GM10266 (cell line): ENCODE results near the gene LTA.

ENCODE experiments used
- DNase-seq: peaks from one replicate; pipeline ENCODE4 v3.0.0; 2012; ENCODE audit errors: extremely low spot score
- CTCF ChIP-seq: IDR thresholded peaks from 2 replicates; pipeline ENCODE4 v1.5.1; 2012; ENCODE audit warnings: mild to moderate bottlenecking, low read depth; ENCODE audit not compliant: control insufficient read depth, insufficient read depth; ENCODE audit errors: missing control alignments

Gene LTA

GRCh38 chr6:31575335-31575901 is 3.3 kb downstream of the LTA start, which contains the start of gene TNF:
TNF (plus strand) TSS chr6:31575565; CDS start chr6:31575742, 177 bp downstream.
- no peak for TF ChIP-seq CTCF
- peak; percentile 83 for DNase-seq

- TF ChIP-seq CTCF: no peak
- no peak for DNase-seq
Measured at GRCh38 chr6:31575952-31576685, 4.0 kb downstream of the LTA start.

DNA sequence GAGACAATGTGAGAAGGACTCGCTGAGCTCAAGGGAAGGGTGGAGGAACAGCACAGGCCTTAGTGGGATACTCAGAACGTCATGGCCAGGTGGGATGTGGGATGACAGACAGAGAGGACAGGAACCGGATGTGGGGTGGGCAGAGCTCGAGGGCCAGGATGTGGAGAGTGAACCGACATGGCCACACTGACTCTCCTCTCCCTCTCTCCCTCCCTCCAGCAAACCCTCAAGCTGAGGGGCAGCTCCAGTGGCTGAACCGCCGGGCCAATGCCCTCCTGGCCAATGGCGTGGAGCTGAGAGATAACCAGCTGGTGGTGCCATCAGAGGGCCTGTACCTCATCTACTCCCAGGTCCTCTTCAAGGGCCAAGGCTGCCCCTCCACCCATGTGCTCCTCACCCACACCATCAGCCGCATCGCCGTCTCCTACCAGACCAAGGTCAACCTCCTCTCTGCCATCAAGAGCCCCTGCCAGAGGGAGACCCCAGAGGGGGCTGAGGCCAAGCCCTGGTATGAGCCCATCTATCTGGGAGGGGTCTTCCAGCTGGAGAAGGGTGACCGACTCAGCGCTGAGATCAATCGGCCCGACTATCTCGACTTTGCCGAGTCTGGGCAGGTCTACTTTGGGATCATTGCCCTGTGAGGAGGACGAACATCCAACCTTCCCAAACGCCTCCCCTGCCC is 4.9 kb downstream of the LTA start:
- peak; percentile 65 for DNase-seq

GRCh38 chr6:31577579-31577966 is 5.5 kb downstream of the LTA start:
- DNase-seq: no peak
- no peak for TF ChIP-seq CTCF

More for the DNA sequence above, 4.9 kb downstream of the LTA start:
- no peak for TF ChIP-seq CTCF

GRCh38 chr6:31578184-31579118 is 6.4 kb downstream of the LTA start:
- no peak for TF ChIP-seq CTCF
- DNase-seq: no peak

DNA sequence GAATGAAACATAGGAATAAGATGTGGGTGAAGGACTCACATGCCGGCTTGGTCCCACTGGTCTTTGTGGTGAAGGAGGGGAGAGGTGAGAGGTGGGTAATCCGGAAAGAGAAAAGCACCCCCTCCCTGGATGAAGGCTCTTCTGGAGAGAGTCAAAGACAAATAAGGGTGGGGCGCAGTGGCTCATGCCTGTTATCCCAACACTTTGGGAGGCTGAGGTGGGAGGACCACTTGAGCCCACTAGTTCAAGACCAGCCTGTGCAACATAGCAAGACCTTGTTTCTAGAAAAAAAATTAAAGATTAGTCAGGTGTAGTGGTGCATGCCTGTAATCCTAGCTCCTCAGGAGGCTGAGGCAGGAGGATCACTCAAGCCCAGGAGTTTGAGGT is 7.0 kb downstream of the LTA start:
- TF ChIP-seq CTCF: no peak
- no peak for DNase-seq
